Measurements from ENCODE around the gene FADS3. TPM values are rescaled to one million over a fixed set of nuclear protein-coding genes. Genes with fewer than 3 reads are reported as not detected.

The FADS3 gene
- total RNA-seq, 2 donors from 2014 or later = 18.5 to 74.9 TPM

DNA sequence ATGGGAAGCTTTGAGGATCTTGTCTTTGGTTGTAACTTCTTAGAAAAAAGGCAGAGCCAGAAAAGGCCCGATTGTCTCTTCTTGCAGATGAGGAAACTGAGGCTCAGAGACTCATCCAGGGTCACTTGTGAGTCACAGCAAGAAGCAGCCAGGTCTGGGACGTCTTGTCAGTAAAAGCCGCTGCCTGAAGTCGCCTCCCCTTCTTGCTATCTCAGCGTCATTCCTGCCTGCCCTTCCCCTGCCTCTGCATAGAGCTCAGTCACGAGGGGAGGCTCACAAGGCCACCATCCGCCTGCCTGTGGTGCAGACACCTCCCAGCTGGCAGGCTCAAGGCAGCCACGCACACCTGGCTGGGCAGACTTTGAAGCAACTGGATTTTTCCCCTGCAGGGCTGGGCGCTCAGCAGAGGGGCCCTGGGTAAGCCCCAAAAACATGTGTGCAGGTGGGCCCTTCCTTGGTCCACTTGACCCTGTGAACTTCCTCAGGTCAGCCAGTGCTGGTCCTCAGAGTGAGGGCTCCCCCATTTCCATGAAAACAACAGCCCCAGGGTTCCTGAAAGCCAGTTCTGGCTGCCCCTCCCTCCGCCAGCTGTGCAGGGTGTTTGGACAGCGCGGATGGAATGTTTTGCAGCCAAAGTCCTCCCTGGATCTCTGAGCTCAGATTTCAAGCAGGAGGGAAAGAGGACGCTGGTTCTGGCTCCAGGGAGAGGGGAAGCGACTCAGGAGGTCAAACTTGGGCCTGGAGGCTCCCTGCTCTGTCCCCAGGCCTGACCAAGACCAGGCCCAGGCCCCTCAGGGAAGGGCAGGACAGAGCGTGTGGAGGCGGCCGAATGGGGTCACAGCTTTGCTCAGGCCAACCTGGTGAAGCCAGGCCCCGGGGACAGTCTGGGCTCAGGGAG lies 32.1 kb upstream of the FADS3 start:
- Histone ChIP-seq H3K4me1 (replicated peaks) (no peaks in the 10 kb centered on the region), H3K27ac (peak overlapping the region; percentile 54 to 63), H3K4me3 (no peak overlapping the region), H3K36me3 (no peaks in the 10 kb centered on the region), H3K27me3 (replicated peaks; ENCODE audit: insufficient read depth) (no peaks in the 10 kb centered on the region), H3K9me3 (no peaks in the 10 kb centered on the region)
- intact Hi-C loops (cut with DNase I) = no loop called here
- no peak for DNase-seq (ENCODE audit: low spot score)
- 27% methylated on average over 18 of the region's 18 CpGs for WGBS
- TF ChIP-seq POLR2A (IDR thresholded peaks at IDR 0.05) (no peak), POLR2AphosphoS5 (IDR thresholded peaks at IDR 0.05) (peak; percentile 21), CTCF (IDR thresholded peaks at IDR 0.05) (no peak)

DNA sequence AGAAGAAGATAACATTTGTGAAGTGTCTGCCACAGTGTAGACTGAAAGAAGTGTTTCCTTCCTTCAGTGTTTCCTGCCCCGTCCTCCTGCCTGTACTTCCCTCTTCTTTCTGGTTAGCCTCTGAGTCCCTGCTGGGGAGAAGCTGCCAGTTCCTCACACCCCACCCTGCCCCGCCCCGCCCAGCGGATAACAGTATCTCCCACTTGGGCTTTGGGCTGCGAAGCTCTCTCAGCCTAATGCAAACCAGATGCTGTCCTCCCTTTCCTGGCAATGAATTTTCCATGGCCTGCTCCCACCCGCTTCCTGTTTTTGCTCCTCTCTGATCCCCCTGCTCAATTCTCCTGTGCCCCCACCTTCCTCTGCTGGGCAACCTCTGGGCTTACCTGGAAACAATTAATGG lies 31.2 kb upstream of the FADS3 start:
- 59% methylated on average over 6 of the region's 6 CpGs for WGBS
- no peaks in the 10 kb centered on the region for H3K36me3 ChIP-seq
- H3K27me3 ChIP-seq (replicated peaks; ENCODE audit: insufficient read depth) = no peaks in the 10 kb centered on the region
- intact Hi-C loops (cut with DNase I) = no loop called here
- no peaks in the 10 kb centered on the region for H3K9me3 ChIP-seq
- TF ChIP-seq CTCF (IDR thresholded peaks at IDR 0.05) (no peak), POLR2AphosphoS5 (IDR thresholded peaks at IDR 0.05) (no peak), POLR2A (IDR thresholded peaks at IDR 0.05) (no peak)
- peak overlapping the region; percentile 54 to 63 for H3K27ac ChIP-seq
- peaks cover 4% of the 10 kb centered on the region for H3K4me1 ChIP-seq (replicated peaks)
- DNase-seq (ENCODE audit: low spot score) = no peak
- H3K4me3 ChIP-seq = no peak overlapping the region

DNA sequence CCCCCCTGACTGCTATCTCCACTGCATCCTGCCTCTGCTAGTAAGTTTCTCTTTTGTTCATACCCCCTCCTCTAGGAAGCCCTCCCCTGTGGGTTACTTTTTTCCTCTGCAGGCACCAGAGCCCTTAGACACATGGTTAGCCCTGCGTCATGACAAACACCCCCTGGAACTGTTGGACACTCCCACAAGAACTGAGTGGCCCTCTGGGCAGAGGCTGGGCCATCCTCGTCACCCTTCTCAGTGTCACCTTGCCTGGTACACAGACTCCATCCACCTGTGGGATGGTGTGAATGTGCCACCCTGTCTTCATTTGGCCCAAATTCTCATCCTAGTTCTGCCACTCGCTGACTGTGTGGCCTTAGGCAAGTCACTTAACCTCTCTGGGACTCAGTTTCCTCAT lies 30.1 kb upstream of the FADS3 start:
- DNase-seq (ENCODE audit: low spot score) = no peak
- Histone ChIP-seq H3K9me3 (no peaks in the 10 kb centered on the region), H3K27me3 (replicated peaks; ENCODE audit: insufficient read depth) (no peaks in the 10 kb centered on the region), H3K4me3 (no peak overlapping the region), H3K4me1 (replicated peaks) (peaks cover 4% of the 10 kb centered on the region), H3K36me3 (no peaks in the 10 kb centered on the region), H3K27ac (no peak overlapping the region)
- WGBS = 90% methylated on average over 3 of the region's 3 CpGs
- TF ChIP-seq CTCF (IDR thresholded peaks at IDR 0.05) = no peak
- no peak for TF ChIP-seq POLR2AphosphoS5 (IDR thresholded peaks at IDR 0.05)
- TF ChIP-seq POLR2A (IDR thresholded peaks at IDR 0.05) = no peak
- intact Hi-C loops (cut with DNase I) = no loop called here

DNA sequence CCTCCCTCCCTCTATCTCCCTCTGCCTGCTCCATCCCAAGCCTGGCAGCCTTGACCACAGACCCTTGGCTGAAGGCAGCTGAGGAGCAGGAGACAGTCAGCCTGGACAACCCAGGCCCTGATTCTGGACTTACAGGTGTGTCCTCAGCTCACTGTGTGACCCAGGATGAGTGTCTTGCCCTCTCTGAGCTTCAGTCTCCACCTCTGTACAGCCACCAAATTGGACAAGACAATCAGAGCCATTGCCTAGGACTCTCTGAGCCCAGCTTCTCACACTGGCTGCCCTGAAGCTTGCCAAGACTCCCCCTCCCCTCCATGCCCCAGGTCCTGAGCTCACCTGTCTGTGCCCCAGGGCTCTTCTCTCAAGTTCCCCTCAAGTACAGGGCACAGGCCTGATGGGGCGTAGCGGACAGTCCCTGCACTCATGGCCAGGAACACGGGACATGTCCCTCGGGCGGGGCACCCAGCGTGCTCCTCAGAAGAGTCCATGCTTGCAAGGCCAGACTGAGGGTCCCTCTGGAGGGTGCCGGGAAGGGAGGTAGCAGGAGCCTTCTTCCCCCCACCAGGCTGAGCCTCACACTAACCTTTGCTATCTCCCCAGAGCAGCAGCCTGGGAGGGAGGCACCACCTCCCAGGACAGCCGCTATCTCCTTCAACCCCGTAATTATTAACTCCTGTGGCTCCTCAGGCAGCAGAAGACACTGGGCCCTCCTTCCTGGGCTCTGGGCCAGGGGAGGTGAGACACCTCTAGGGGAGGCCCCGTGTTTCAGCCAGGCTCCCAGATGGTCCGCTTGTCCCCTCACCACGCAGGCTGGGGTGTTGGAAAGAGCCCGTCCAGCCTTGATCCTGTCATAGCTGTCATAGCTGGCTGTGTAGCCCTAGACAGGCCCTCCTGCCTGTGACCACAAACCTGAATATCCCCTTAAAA lies 28.6 kb upstream of the FADS3 start:
- Histone ChIP-seq H3K27me3 (replicated peaks; ENCODE audit: insufficient read depth) (no peaks in the 10 kb centered on the region), H3K4me1 (replicated peaks) (peaks cover 4% of the 10 kb centered on the region), H3K27ac (no peak overlapping the region), H3K36me3 (no peaks in the 10 kb centered on the region), H3K4me3 (no peak overlapping the region), H3K9me3 (no peaks in the 10 kb centered on the region)
- intact Hi-C loops (cut with DNase I) = no loop called here
- 63% methylated on average over 13 of the region's 13 CpGs for WGBS
- no peak for TF ChIP-seq POLR2A (IDR thresholded peaks at IDR 0.05)
- no peak for TF ChIP-seq CTCF (IDR thresholded peaks at IDR 0.05)
- no peak for TF ChIP-seq POLR2AphosphoS5 (IDR thresholded peaks at IDR 0.05)
- DNase-seq (ENCODE audit: low spot score) = no peak

Measured in prostate gland (tissue), 2 donors.